Prostate gland (tissue), 2 donors: ENCODE data around the gene LGR4. TPM values are rescaled to one million over a fixed set of nuclear protein-coding genes. Genes with fewer than 3 reads are reported as not detected.
A peak's percentile ranks its signal among the peaks of the same experiment; 100 is the strongest.

ENCODE experiments used
- DNase-seq: peaks from one replicate; pipeline ENCODE4 v3.0.0-alpha.2; 2019; ENCODE audit warnings: low spot score
- H3K27ac ChIP-seq, 2 donors: fragments of 200-600 bp; sonication (generic); 2 replicates each; pipeline ENCODE4 v1.5.1; 2017 to 2019
- H3K27me3 ChIP-seq: fragments of 200-600 bp; sonication (generic); replicated peaks from 2 replicates; pipeline ENCODE4 v1.5.1; 2019; ENCODE audit not compliant: insufficient read depth
- H3K36me3 ChIP-seq, 2 donors: fragments of 200-600 bp; sonication (generic); 1 replicate in 1 of 2; 2 replicates in 1 of 2; pipeline versions ENCODE4 v1.5.1 to v1.8.1; 2017 to 2019
- H3K4me1 ChIP-seq: fragments of 200-600 bp; sonication (generic); replicated peaks from 2 replicates; pipeline ENCODE4 v1.5.1; 2019
- H3K4me3 ChIP-seq, 2 donors: fragments of 200-600 bp; sonication (generic); 2 replicates each; pipeline ENCODE4 v1.5.1; 2017 to 2019
- H3K9me3 ChIP-seq: fragments of 200-600 bp; sonication (generic); 2 replicates; pipeline ENCODE4 v1.5.1; 2017
- CTCF ChIP-seq, 4 experiments: fragments of 200-600 bp in 2 of 4; fragments of 450-650 bp in 2 of 4; sonication (generic) in 2 of 4; IDR thresholded peaks; 1 replicate in 3 of 4; 2 replicates in 1 of 4; pipeline ENCODE4 v1.5.1; 2016 to 2019; ENCODE audit warnings: antibody characterized with exemption in 4 of 4, mild to moderate bottlenecking in 2 of 4, moderate library complexity in 2 of 4
- POLR2A ChIP-seq: fragments of 450-650 bp; IDR thresholded peaks from one replicate; pipeline ENCODE4 v1.6.1; 2016; ENCODE audit warnings: antibody characterized with exemption, mild to moderate bottlenecking
- POLR2AphosphoS5 ChIP-seq: sonication (generic); formaldehyde crosslinking; IDR thresholded peaks from one replicate; pipeline ENCODE4 v1.6.1; 2017; ENCODE audit warnings: antibody characterized with exemption
- WGBS: methylation state at CpG from one replicate; pipeline ENCODE4 v1.1.5; 2018; 5-methylcytosine and 5-hydroxymethylcytosine counted together
- intact Hi-C: fragments of 100-400 bp; cut with DNase I; formaldehyde crosslinking; loops from one replicate; pipeline ENCODE4 v1.14.2; 2022
- total RNA-seq, 2 donors: library from RNA; depleted of rRNA; stranded (reverse); fragments of >200 nt; gene quantifications; one replicate each; pipeline ENCODE4 v1.1.0, GENCODE V29; 2016

LGR4 gene
- total RNA-seq, 2 donors from 2014 or later = 49.2 to 97.2 TPM

- TF ChIP-seq POLR2AphosphoS5 = peak; percentile 58
- TF ChIP-seq CTCF (IDR thresholded peaks at IDR 0.05) = no peak
- Histone ChIP-seq H3K36me3 (no peaks in the 10 kb centered on the region), H3K4me1 (no peaks in the 10 kb centered on the region), H3K4me3 (no peak overlapping the region), H3K9me3 (no peaks in the 10 kb centered on the region), H3K27me3 (no peaks in the 10 kb centered on the region), H3K27ac (no peak overlapping the region)
- WGBS = 60% methylated on average over 5 of the region's 5 CpGs
- no peak for DNase-seq
- intact Hi-C loops = no loop called here
Observed at GRCh38 chr11:27413218-27413617, 59.4 kb downstream of the LGR4 start.

- no peaks in the 10 kb centered on the region for H3K9me3 ChIP-seq
- TF ChIP-seq CTCF (IDR thresholded peaks at IDR 0.05) (no peak), POLR2AphosphoS5 (no peak)
- no peaks in the 10 kb centered on the region for H3K36me3 ChIP-seq
- no peak overlapping the region for H3K4me3 ChIP-seq
- H3K27me3 ChIP-seq = no peaks in the 10 kb centered on the region
- no peaks in the 10 kb centered on the region for H3K4me1 ChIP-seq
- H3K27ac ChIP-seq = no peak overlapping the region
- no peak for DNase-seq
- intact Hi-C loops = no loop called here
Observed at GRCh38 chr11:27412192-27412691, 60.3 kb downstream of the LGR4 start.

GRCh38 chr11:27411328-27411727 is 61.3 kb downstream of the LGR4 start:
- no peak for TF ChIP-seq POLR2A
- no peak for TF ChIP-seq POLR2AphosphoS5
- no peak for TF ChIP-seq CTCF (IDR thresholded peaks at IDR 0.05)
- intact Hi-C loops = no loop called here
- Histone ChIP-seq H3K4me1 (no peaks in the 10 kb centered on the region), H3K27ac (no peak overlapping the region), H3K4me3 (no peak overlapping the region), H3K27me3 (no peaks in the 10 kb centered on the region), H3K9me3 (no peaks in the 10 kb centered on the region), H3K36me3 (no peaks in the 10 kb centered on the region)
- DNase-seq = no peak

- Histone ChIP-seq H3K27ac (no peak overlapping the region), H3K36me3 (no peaks in the 10 kb centered on the region), H3K4me3 (no peak overlapping the region), H3K9me3 (no peaks in the 10 kb centered on the region), H3K27me3 (no peaks in the 10 kb centered on the region), H3K4me1 (no peaks in the 10 kb centered on the region)
- TF ChIP-seq POLR2AphosphoS5 = no peak
- no peak for TF ChIP-seq CTCF (IDR thresholded peaks at IDR 0.05)
- no peak for TF ChIP-seq POLR2A
- intact Hi-C loops = no loop called here
- DNase-seq = no peak
- WGBS = 91% methylated on average over 1 of the region's 1 CpG
Observed at GRCh38 chr11:27410272-27410671, 62.3 kb downstream of the LGR4 start.

GRCh38 chr11:27409742-27410141 is 62.8 kb downstream of the LGR4 start:
- WGBS = 84% methylated on average over 2 of the region's 2 CpGs
- H3K27ac ChIP-seq = no peak overlapping the region
- intact Hi-C loops = no loop called here

More at GRCh38 chr11:27409742-27410141, 62.8 kb downstream of the LGR4 start:
- H3K27me3 ChIP-seq = no peaks in the 10 kb centered on the region
- no peaks in the 10 kb centered on the region for H3K4me1 ChIP-seq
- no peak for TF ChIP-seq POLR2A
- no peak for TF ChIP-seq POLR2AphosphoS5
- no peak for TF ChIP-seq CTCF (IDR thresholded peaks at IDR 0.05)
- no peak overlapping the region for H3K4me3 ChIP-seq
- no peak for DNase-seq
- no peaks in the 10 kb centered on the region for H3K9me3 ChIP-seq
- H3K36me3 ChIP-seq = no peaks in the 10 kb centered on the region
